Measurements from ENCODE around the gene FKBP15.
"Not testable (repeated sequence)": the region's sequence is repeated elsewhere in the genome, so short reads cannot be mapped to it uniquely, and the experiment has no call there.

Gene FKBP15

DNA sequence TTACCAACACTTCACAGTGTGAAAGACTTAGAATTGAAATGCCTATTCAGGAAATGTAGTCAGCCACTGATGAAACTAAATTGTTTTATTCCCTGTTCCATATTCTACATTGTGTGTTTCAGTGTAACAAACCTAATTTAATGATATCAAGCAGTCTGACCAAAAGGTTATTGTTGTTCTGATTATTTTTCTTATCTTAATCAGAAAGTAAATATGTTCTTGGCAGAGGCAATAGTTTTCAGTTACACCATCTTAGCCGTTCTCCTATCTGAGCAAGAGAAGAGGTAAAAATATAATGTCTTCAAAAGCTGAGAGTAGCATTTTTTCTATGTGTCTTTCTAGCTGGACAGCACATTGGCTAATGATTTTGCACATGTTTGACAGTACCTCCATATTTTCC, 37.2 kb upstream of the FKBP15 start:
- in situ Hi-C loops (cut with HindIII; ENCODE audit: low sequenced_read_pairs): no loop called here
- H3K4me3 ChIP-seq (ENCODE audit: low read depth, low read length): no peak overlapping the region
- no peak for TF ChIP-seq CTCF (IDR thresholded peaks at IDR 0.05; ENCODE audit: low read depth, low read length, missing control alignments)
- no peak for DNase-seq (ENCODE audit: low read depth)

GRCh38 chr9:113257863-113258262, 36.8 kb upstream of the FKBP15 start:
- H3K4me3 ChIP-seq (ENCODE audit: low read depth, low read length): no peak overlapping the region
- no peak for DNase-seq (ENCODE audit: low read depth)
- TF ChIP-seq CTCF (IDR thresholded peaks at IDR 0.05; ENCODE audit: low read depth, low read length, missing control alignments): no peak
- in situ Hi-C loops (cut with HindIII; ENCODE audit: low sequenced_read_pairs): no loop called here

DNA sequence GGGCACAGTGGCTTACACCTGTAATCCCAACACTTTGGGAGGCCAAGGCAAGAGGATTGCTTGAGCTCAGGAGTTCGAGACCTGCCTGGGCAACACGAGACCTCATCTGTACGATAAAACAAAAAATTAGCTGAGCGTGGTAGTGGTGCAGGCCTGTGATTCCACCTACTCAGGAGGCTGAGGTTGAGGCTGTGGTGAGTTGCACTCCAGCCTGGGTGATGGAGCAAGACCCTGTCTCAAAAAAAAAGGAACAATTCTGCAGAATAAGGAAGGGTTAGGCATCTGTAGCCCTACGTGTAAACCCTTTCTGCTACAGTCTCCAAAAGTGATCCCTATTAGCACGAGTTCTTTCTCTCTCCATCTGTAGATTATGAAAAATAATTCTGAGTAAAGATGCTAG, 34.4 kb upstream of the FKBP15 start:
- H3K4me3 ChIP-seq (ENCODE audit: low read depth, low read length): no peak overlapping the region
- TF ChIP-seq CTCF (IDR thresholded peaks at IDR 0.05; ENCODE audit: low read depth, low read length, missing control alignments): no peak
- no peak for DNase-seq (ENCODE audit: low read depth)
- in situ Hi-C loops (cut with HindIII; ENCODE audit: low sequenced_read_pairs): no loop called here

- in situ Hi-C loops (cut with HindIII; ENCODE audit: low sequenced_read_pairs): no loop called here
- TF ChIP-seq CTCF (IDR thresholded peaks at IDR 0.05; ENCODE audit: low read depth, low read length, missing control alignments): no peak
- DNase-seq (ENCODE audit: low read depth): no peak
- H3K4me3 ChIP-seq (ENCODE audit: low read depth, low read length): no peak overlapping the region
These were observed 33.9 kb upstream of the FKBP15 start for GRCh38 chr9:113254991-113255390.

GRCh38 chr9:113250807-113251206, 29.7 kb upstream of the FKBP15 start:
- H3K4me3 ChIP-seq (ENCODE audit: low read depth, low read length): no peak overlapping the region
- no peak for TF ChIP-seq CTCF (IDR thresholded peaks at IDR 0.05; ENCODE audit: low read depth, low read length, missing control alignments)
- in situ Hi-C loops (cut with HindIII; ENCODE audit: low sequenced_read_pairs): no loop called here
- no peak for DNase-seq (ENCODE audit: low read depth)

GRCh38 chr9:113249661-113250060, 28.6 kb upstream of the FKBP15 start:
- H3K4me3 ChIP-seq (ENCODE audit: low read depth, low read length); in situ Hi-C loops (cut with HindIII; ENCODE audit: low sequenced_read_pairs); DNase-seq (ENCODE audit: low read depth): not testable (repeated sequence)

DNA sequence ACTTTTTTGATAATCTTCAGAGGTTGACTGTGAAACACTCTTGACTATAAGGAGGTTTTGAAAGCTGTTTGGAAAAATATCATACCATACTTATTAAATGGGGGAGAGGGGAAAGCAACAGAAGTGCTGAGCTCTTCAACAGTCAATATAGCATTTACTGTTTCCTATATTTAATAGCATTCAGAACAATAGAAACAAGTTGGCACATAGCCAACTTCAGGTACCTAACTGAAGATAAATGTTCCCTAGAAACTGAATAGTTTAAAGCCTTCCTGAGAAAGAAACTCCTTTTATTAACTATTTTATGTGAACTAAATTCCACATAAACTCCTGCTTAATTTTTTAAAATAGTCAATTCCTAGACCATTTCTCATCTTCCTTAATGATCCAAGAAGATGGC, 26.6 kb upstream of the FKBP15 start:
- no peak overlapping the region for H3K4me3 ChIP-seq (ENCODE audit: low read depth, low read length)
- no peak for TF ChIP-seq CTCF (IDR thresholded peaks at IDR 0.05; ENCODE audit: low read depth, low read length, missing control alignments)
- no peak for DNase-seq (ENCODE audit: low read depth)
- in situ Hi-C loops (cut with HindIII; ENCODE audit: low sequenced_read_pairs): no loop called here
